CD4-positive, alpha-beta T cell treated with Interleukin-15 for 1 hour (primary cell): Measurements from ENCODE around the gene ATP11A.

ENCODE experiments used
- DNase-seq: peaks from one replicate; pipeline ENCODE4 v3.0.0-alpha.2; 2020

Gene ATP11A

DNA sequence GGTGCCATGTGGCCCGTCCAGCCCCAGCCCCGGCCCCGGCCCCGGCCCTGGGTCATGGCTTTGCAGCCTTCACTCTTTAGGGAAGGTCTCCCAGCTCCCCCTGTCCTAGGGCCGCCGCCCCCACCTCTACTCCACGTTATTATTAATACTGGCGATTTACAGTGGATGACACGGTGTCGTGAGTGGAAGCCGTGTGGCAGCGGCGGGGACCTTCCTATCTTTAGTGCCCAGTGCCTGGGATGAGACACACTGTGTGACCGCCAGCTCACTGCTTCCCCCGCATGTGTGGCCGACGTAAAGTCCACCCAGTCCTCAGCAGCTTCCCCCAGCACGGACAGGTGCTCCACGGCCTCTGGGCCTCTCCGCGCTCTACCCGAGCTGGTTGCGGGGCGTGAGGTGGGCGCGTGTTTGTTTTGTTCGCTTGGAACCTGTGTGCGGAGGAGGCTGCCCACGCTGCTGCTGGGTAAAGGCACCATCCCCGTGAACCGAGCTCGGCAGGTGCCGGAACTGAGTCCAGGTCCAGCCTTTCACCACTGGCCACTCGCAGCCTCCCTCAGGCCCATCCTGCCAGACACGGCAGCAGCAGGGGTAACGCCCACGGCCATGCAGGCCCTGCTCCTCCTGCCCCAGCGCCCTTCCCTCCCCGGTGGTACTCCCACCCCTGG, 208.2 kb downstream of the ATP11A start:
- no peak for DNase-seq

DNA sequence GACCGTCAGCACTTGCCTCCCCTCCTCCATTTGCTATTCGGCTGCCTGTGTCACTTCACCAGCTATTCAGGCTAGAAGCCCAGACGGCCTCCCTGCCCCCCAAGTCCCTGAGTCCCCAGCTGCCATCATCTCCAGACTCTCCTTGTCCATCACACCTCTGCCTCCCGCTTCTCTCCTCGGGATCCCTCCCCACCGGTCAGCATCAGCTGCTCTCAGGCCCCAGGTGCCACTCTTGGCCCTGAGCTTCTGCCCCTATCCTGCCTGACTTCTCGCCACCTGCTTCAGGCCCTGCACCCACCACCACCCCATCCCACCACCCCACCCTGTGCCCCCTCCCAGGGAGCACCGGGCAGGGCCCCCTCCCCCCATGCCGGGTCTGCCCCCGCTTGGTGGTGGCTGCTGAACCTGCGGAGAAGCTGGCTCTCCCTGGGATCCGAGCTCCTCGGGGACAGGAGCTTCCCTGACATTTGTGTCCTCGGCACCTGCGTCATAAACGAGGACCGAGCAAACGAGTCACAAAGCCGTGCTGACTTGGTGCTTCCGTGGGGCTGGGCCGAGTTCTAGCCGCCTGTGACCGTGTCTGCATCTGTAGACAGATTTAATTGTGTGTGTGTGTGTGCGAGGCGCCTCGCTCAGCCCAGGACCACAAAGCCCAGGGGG, 208.9 kb downstream of the ATP11A start:
- no peak for DNase-seq

DNA sequence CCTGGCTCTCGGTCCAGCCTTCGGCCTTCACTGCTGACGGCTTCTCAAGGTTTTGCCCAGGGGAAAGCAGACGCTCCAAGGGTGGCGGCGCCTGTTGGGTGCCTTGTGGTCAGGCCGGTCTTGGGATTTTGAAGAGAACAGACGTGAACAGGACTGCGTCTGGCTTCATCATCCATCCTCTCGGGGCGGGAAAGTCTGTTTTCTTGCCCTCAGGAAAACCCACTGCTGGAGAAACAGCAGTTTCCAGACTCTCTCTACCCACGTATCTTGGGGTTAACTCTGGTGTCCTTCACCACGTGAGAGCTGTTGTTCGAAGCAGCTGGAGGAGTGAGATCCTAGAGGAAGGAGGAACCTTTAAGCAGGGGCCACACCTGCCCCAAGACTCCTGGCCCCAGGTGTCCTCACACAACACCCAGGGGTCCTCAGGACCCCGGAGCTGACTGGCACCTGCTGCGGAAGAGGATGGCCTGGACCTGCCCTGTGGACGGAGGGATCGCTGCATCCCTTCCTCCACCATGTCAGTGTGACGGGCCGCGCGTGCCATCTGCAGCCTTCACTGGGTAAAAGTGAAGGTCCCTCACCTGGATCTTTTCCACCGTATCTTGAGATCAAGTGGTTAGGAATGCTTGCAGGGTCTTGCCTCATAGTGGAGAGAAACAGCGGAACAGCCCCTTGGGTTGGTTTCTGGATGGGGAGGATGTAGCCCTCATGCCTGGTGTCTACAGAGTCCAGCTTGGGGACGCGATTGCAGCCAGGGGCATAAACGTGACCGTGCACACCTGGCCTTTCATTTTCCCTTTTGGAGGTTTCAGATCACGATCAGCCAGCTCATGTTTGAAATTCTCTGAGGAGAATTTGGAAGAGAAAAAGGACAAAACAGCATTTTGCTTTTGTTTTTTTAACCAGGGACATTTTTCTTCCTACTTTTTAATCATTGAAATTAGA, 209.7 kb downstream of the ATP11A start:
- DNase-seq: no peak

DNA sequence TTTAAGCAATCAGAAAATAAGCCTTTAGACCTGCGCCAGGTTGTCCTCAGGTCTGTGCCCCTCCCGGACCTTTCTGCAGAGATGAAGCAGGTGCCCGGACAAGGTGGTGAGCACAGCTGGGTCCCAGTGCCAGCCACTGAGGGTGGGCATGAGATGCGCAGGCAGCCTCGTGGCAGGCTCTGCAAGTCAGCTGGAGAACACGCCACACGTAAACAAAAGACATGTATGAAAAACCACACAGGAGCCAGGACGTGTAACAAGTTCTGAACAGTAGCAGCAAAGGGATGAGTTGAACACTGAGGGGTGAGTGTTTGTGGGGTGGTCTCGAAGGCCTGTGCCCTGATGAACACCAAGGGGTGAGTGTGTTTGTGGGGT, 210.4 kb downstream of the ATP11A start:
- no peak for DNase-seq

DNA sequence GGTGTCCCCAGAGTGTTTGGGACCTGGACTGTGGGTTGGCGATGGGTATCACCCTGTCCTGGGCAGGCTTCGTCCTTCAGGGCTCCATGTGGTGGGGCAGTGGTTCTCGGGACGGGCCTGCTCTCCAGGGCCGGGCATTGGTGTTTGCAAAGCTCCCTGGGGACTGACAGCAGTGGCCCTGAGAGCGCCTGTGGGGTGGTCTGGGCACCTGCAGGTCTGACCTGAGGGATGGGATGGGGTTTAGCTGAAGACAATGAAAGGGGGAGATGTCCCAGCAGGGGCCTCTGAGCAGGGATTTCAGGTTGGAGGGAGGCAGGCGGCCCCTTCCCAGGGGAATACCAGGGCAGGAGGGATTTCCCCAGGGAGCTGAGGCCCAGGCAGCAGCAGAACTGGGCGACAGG, 210.9 kb downstream of the ATP11A start:
- DNase-seq: no peak

DNA sequence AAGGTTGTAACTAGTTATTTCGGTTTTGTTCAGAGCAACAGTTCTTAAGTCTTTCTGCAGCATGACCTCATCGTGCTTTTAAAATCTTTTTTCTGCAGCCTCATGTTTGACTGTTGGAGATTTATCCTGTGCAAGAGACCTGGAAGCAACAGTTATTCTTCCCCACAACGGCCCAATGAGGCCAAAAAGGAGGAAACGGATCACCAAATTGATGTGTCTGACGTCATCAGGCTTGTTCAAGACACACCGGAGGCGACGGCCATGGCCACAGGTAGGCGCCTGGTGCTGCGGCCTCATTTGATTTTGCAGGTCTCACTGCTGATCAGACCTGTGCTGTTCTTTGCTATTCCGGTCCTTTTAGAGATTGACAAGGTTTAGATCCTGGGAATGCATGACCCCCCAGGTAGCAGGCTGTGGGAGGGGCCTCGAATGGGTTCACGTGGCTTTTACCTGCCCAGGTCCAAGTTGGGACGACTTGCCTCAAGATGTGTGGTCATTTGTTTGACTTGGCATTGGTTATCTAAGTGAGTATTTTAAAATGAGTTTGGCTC, 212.3 kb downstream of the ATP11A start:
- DNase-seq: no peak

DNA sequence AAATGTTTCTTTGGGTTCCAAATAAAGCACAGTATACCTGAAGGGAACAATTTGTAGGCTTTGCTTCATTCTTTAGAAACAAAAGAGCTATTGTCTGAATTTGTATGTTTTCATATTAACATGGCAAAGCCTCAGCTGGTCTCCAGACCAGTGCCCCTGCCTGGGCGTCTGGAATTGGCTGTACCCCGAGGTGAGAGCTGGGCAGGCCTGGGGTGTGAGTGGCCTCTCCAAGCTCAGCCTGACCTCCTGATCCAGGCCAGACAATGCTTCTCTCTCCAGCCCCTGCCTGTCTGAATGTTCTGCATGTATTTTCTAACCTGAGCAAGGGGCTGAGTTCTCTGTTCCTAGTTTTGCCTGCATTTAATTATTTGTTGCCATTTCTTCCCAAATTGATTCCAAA, 212.8 kb downstream of the ATP11A start:
- DNase-seq: no peak

DNA sequence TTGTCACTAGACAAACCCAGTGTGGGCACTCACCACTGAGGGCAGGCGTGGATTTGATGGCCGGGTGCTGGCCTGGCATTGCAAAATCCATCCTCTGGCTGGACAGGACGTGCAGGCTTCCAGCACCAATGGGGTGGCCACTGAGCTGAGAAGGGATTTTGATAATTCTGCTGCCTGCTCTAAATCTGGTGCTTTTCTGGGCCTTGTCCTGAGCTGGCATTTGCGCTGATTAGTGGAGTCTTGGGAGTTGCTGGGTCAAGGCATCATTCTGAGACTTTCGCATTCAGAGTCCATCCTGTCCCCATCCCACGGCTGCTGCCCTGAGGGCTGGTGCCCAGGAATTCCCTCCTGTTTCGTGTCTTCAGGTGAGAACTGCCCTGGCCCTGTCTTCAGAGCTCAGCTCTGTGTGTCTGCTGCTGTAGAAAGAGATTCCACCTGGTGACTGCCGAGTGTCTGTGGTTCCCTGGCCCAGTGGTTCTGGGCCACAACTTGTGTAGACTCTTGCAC, 213.3 kb downstream of the ATP11A start:
- DNase-seq: no peak

DNA sequence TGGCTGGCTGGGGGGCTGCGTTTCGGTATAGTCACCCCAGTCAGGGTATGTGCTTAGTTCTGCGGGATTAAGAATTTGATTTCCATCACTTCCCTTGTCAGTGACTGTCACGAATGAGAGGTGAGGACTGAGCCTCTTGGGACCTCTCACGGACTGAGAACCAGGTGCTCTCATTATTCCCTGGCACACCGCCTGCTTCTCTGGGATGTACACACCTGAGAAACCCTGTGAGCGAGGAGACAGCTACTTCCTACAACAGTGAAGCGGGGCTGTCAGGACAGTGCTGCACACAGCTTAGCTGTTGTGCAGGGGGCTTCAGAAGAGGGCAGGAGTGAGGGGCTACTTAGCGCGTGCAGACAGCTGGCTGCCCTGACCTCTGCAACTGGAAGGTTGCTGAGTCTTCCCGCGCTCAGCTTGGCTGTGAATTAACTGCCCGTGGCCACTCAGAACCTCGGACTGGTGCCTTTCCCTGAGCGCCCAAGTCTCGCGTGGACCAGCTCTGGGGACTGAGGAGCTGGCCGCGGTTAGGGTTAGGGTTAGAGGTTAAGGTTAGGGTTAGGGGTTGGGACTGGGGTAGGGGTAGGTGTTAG, 213.9 kb downstream of the ATP11A start:
- DNase-seq: no peak

DNA sequence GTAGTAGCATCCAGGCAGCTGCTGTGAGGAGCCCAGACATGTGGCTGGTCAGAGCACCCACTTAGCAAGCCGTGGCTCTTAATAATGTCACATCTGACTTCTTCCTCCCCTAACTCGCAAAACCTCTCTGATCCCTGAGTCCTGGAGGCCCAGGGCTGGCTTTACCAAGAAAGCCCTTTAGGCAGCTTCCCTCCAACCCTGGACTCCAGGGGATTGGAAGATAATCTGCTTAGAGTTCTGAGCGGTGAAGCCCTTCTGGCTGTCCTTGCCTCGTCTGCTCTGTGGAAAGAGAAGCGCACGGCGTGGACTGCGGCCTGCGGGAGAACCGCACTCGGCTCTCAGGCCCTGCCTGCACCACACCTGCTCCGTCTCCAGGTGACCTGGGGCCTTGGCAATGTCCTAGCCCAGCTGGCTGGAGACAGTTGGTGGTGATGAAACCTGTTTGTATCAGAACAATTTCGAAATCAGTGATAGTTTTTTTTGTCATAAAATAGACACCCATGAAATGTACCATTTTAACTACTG, 214.7 kb downstream of the ATP11A start:
- DNase-seq: no peak

DNA sequence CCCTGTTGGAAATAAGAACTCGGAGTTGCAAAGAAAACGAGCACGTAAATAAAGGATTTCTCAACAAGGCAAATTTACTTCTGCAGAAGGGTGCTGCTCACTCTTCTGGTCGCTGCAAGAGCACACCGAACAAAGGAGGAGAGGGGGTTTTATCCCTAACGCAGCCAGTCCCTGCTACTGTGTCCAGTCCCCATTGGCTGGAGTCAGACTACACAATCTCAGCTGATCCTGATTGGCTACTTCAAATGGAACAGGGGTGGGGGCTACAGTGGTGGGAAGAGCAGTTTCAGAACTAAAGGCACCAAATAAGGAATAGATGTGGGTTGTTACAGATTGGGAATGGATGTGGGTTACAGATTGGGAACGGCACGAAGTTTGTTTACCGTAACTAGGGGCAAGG, 215.2 kb downstream of the ATP11A start:
- no peak for DNase-seq

DNA sequence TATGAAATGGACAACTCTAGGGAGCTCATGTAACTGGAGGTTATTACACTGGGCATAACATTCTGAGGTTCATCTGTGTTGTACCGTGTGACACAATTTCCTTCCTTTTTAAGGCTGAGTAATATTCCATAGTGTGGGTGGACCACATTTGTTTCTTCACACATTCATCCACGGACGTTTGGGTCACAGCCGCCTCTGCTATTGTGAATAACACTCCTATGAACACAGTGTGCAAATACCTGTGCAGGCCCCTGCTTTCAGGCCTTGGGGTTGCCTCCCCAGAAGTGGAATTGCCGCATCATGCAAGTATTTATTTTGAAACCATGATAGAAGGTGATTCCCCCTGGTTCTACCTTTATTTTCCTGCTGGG, 215.8 kb downstream of the ATP11A start:
- DNase-seq: no peak

DNA sequence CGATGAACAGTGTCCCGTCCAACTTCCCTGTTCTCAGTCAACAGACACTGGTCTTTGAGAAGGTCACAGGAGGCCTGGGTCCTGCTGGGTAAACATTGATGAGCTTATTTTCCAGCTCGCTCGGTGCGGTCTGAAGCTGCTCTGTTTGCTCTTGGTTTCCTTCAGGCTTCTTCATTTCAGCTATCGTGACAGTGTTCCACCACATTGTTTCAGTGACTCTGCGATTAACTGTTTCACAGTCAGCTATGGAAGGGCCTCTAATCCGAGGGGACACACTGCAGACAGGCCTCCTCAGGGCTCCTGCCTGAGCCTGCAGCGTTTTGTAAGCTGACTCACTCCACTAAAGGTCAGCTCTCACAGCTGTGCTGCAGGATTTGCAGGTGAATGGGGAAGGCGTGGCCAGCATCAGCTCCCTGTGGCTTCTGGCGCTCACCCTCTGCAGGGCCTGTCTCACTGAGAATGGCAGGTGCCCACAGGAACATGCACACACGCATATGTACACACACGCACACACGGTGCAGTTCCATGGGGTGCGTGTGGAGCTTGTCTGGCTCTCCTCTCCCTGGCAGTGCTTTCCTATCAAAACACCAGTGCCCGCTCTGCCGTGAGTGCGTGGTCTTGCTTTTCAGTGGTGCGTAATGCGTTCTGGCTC, 216.3 kb downstream of the ATP11A start:
- DNase-seq: no peak

DNA sequence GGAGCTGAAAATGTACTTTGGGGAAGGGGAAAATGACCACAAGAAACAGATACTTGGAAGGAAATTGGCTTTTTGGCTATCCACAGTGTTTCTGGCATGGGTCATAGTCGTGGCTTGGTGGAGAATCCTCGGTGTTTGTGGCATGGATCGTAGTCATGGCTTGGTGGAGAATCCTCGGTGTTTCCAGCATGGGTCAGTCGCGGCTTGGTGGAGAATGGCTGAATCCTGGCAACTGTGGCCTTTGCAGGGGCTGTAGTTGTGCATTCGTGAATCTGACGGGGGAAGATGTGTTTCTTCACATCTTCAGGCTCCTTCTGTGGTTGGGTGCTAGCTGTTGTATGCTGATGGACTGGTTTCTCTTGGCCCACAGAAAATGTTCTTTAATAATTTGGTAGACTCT, 217.4 kb downstream of the ATP11A start:
- no peak for DNase-seq

DNA sequence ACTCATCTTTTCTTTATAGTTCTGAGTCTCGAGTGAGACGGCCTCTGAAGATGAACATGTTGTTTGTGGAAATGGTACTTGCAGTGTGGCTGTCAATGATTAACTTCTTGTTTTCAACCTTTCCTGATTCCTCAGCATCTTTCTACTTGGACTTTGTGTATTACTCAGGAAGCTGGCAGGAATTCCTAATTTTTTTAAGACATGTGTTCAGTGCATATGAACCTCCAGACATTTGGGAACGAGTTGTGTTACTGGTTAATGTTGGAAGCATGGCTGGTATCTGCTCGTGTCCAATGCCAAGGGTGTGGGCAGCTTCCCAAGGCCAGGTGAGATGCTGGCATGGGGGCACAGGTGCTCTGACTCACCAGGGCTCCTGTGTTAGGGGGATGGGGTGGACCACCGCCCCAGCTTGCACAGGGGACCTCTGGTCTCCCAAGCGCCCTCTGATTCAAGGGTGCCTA, 218.1 kb downstream of the ATP11A start:
- DNase-seq: no peak

DNA sequence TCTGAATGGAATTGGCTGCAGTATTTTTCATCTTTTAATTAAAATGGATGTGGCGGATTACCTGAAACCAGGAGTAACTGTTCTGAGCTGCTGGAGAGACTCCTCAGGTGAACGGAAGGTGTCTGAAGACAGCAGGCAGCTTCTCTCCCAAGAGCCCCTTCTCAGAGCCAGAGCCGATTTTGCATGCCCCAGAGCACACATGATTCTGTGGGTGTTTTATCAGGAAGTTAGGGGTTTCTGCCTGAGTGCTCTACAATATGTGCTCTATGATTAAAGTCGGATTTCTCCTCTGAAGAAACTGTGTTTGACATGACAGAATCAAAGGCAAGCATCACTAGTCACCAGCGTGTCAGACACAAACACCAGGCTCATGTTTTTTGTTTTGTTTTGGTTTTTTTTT, 218.5 kb downstream of the ATP11A start:
- DNase-seq: no peak

DNA sequence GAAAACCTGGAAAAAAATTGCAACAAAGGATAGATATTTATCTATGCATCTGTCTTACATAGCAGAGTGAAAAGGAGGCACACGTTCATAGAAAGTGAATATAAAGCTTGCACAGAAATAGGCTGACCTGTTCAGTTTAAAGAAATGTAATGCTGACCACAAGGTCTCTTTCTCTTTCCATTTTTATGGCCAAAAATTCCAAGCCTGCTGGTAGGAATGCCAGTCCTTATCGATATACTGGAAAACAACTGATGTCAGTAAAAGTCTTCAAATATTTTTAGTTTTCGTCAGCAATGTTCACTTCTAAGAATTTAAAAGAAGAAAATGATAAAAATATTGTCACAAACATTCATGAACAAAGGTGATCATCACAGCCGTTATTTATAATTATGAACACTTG, 220.2 kb downstream of the ATP11A start:
- DNase-seq: no peak

DNA sequence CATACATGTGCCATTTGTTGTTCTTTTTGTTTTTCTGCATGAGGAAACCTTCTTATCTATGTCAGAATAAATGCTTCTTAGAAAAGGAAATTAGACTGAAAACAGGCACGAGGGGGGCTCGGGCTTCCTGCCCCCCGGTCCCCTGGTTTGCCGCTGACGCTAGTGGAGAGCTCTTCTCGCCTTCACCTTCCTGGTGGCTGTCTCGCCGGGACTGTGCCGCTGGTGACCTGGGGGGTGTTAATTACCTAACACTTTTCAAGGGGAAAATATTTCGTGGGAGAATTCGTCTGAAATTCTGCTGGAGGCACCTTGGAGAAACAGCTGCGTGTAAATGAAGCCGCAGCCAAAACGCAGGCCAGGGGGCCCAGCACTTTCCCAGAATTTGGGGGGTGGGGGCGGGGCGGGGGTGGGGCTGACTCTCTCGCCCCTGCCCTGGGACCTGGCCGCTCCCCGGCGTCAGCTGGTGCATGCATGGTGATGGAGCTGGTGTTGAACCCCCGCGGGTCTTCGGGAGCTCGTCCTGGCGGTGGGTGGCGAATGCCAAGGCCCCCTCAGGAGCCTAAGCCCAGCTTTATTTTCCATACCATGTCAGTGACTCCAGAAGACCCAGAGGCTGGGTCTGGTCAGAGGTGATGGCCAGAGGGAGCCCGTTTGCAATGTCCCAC, 220.9 kb downstream of the ATP11A start:
- no peak for DNase-seq

DNA sequence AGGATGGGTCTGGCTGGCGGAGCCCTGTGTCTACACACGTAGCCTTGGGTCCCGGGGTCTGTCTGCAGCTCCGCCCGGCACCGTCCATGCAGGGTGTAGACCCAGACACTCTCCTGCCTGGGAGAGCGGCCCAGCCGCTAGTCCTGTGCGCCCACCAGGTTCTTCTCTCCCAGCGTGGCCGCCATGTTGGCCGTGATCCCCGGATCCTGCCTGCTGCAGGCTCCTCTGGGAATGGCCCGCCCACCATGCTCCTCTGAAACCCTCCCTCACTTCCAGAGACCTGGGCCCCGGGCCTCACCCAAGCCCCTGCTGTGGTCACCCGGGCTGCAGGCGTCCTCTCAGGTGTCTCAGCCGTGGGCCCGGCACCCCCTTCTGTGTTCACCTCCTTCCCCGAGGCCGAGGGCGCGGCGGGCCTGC, 221.5 kb downstream of the ATP11A start:
- no peak for DNase-seq

DNA sequence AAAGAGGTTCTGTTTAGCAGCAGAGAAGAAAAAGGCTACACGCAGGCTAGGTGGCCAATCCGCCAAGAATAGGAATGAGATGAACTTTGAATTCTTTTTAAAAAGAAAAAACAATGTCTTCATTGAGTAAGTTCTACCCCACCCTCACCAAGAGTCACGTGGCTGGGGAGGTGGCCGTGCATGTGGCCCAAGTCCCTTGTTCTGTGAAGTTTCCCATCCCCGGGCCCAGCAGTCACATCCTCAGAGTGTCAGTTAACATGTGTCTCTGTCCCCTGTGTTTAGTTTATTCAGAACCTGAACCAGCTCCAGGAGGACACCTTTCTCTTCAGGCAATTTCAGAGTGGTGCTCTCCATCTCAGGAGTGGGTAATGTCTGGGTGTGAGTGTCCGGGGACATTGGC, 222.0 kb downstream of the ATP11A start:
- no peak for DNase-seq

DNA sequence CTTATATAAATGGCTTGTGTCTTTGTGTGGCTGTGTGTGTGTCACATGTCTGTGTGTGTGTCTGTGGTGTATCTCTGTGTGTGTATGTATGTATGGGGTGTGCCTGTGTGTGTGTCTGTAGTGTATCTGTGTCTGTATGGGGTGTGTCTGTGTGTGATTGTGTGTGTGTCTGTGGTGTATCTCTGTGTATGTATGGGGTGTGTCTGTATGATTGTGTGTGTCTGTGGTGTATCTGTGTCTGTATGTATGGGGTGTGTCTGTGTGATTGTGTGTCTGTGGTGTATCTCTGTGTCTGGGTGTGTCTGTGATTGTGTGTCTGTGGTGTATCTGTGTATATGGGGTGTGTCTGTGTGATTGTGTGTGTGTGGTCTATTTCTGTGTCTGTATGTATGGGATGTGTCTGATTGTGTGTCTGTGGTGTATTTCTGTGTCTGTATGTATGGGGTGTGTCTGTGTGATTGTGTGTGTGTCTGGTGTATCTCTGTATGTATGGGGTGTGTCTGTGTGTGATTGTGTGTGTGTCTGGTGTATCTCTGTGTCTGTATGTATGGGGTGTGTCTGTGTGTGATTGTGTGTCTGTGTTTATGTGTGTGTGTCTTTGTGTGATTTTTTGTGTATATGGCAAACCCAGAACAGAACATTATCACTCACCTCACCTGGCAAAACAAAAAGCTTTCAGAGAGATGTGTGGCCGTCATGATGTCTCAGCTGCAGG, 223.0 kb downstream of the ATP11A start:
- DNase-seq: no peak
